ENCODE measurements around the gene DPYD.

- TF ChIP-seq CTCF (IDR thresholded peaks at IDR 0.05) (no peak), POLR2A (IDR thresholded peaks at IDR 0.05) (no peak)
Observed at GRCh38 chr1:97084546-97084945, 836.3 kb downstream of the DPYD start.

Measured in uterus (tissue), 2 donors.